ENCODE measurements around the gene QPCTL. TPM values are rescaled to one million over a fixed set of nuclear protein-coding genes. Genes with fewer than 3 reads are reported as not detected.
A peak's percentile ranks its signal among the peaks of the same experiment; 100 is the strongest.

Gene QPCTL
- total and polyA plus RNA-seq, 2 of the 13 experiments (the other 11 are each of a cell fraction or from before 2014, with no cell fraction given) = 16.0 to 19.1 TPM

- TF ChIP-seq, protein P1, sequence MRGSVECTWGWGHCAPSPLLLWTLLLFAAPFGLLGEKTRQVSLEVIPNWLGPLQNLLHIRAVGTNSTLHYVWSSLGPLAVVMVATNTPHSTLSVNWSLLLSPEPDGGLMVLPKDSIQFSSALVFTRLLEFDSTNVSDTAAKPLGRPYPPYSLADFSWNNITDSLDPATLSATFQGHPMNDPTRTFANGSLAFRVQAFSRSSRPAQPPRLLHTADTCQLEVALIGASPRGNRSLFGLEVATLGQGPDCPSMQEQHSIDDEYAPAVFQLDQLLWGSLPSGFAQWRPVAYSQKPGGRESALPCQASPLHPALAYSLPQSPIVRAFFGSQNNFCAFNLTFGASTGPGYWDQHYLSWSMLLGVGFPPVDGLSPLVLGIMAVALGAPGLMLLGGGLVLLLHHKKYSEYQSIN (CRISPR knock-in tag; IDR thresholded peaks at IDR 0.05; ENCODE audit: borderline replicate concordance) = no peak
- TF ChIP-seq ZNF629 (CRISPR knock-in tag; conservative IDR thresholded peaks at IDR 0.05) (peak; percentile 96), SIN3A (IDR thresholded peaks at IDR 0.05; ENCODE audit: borderline replicate concordance, low read depth, low read length) (0 out of 2 replicates have a peak, but pooled peaks have one; percentile 36), KLF11 (CRISPR knock-in tag; IDR thresholded peaks at IDR 0.05) (no peak), FOXO1 (CRISPR knock-in tag; IDR thresholded peaks at IDR 0.05) (no peak), KAT8 (CRISPR knock-in tag; IDR thresholded peaks at IDR 0.05) (no peak), RAD21 (CRISPR knock-in tag; IDR thresholded peaks at IDR 0.05) (no peak), ATF6 (CRISPR knock-in tag; conservative IDR thresholded peaks at IDR 0.05) (no peak), REPIN1 (CRISPR knock-in tag; IDR thresholded peaks at IDR 0.05; ENCODE audit: borderline replicate concordance, low read depth) (no peak)
- TF ChIP-seq, protein P2, sequence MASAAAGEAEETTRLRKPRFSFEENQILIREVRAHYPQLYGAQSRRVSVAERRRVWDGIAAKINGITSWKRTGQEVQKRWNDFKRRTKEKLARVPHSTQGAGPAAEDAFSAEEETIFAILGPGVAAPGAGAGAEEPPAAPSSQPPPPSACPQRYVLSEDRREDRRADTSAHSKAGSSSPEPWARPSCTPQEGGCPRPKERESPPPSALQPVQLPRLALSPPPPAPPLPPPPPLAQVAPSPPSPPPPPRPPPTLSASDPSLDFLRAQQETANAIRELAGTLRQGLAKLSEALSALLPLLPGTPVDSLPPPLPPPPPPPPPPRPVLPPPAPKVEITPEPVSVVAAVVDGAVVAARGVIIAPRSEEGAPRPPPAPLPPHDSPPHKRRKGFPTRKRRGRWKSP (CRISPR knock-in tag; IDR thresholded peaks at IDR 0.05) = no peak
These were observed 37.4 kb downstream of the QPCTL start (continued) for GRCh38 chr19:45729800-45730290.
